Measurements from ENCODE around the gene JAM3.

DNA sequence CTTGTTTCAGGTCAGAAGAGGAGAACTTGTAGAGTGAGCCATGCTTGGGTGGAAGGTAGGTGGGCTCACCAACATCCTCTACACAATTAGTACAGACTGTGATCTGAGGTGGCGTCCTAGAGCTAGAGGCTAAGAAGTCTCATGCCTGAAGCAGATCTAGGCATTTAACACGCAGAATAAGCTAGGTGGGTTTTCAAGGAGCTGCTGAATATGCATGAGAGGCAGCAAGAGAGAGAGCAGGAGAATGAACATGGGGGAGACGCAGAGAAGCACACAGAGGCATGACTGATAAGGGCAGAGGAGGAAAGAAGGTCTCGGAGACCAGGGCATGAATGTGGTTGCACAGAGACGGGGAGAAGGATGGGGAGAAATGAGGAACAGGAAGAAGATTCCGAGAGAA lies 36.8 kb upstream of the JAM3 start:
- TF ChIP-seq, protein P1, sequence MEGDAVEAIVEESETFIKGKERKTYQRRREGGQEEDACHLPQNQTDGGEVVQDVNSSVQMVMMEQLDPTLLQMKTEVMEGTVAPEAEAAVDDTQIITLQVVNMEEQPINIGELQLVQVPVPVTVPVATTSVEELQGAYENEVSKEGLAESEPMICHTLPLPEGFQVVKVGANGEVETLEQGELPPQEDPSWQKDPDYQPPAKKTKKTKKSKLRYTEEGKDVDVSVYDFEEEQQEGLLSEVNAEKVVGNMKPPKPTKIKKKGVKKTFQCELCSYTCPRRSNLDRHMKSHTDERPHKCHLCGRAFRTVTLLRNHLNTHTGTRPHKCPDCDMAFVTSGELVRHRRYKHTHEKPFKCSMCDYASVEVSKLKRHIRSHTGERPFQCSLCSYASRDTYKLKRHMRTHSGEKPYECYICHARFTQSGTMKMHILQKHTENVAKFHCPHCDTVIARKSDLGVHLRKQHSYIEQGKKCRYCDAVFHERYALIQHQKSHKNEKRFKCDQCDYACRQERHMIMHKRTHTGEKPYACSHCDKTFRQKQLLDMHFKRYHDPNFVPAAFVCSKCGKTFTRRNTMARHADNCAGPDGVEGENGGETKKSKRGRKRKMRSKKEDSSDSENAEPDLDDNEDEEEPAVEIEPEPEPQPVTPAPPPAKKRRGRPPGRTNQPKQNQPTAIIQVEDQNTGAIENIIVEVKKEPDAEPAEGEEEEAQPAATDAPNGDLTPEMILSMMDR (IDR thresholded peaks at IDR 0.05; ENCODE audit: insufficient read depth, low read length) = no peak
- TF ChIP-seq SPI1 (IDR thresholded peaks at IDR 0.05; ENCODE audit: borderline replicate concordance, low read depth) (no peak; the same call in 1 of the 2 replicates), POLR2AphosphoS5 (IDR thresholded peaks at IDR 0.05; ENCODE audit: low read depth) (no peak)
